ENCODE results near the gene ELP6. TPM values are rescaled to one million over a fixed set of nuclear protein-coding genes. Genes with fewer than 3 reads are reported as not detected.

ELP6 gene

GRCh38 chr3:47452453-47453215 lies 60.9 kb downstream of the ELP6 start:
- Histone ChIP-seq H3K9ac (ENCODE audit: low read depth, low read length) (no peak overlapping the region), H3K9me3 (replicated peaks; ENCODE audit: low read length) (no peaks in the 10 kb centered on the region), H3K27me3 (ENCODE audit: control insufficient read depth, insufficient read depth, low read length) (no peaks in the 10 kb centered on the region), H3K36me3 (ENCODE audit: insufficient read depth, low read length) (no peaks in the 10 kb centered on the region), H3K4me1 (ENCODE audit: control insufficient read depth, insufficient read depth, low read length) (peaks cover 4% of the 10 kb centered on the region), H3K4me3 (ENCODE audit: low read length) (no peak overlapping the region), H3K4me2 (ENCODE audit: low read length) (no peak overlapping the region)

Small RNAs within 50 kb of the gene (small RNA-seq; reads per million reads assigned to genes)
- not detected for gene AC099778.2
- not detected for gene RN7SL870P
